AG10803 (cell line): Measurements from ENCODE around the gene ATOH8.

Source experiments
- DNase-seq: peaks from one replicate; pipeline ENCODE4 v3.0.0; 2010; ENCODE audit warnings: low read depth
- H3K4me3 ChIP-seq: 2 replicates; pipeline ENCODE4 v1.5.1; 2011; ENCODE audit warnings: mild to moderate bottlenecking, low read length, control low read depth
- TF ChIP-seq, protein P1 (sequence below): conservative IDR thresholded peaks from 2 replicates; pipeline ENCODE4 v1.5.1; 2011; ENCODE audit warnings: mild to moderate bottlenecking, low read length, control low read depth, inconsistent platforms

Gene ATOH8

DNA sequence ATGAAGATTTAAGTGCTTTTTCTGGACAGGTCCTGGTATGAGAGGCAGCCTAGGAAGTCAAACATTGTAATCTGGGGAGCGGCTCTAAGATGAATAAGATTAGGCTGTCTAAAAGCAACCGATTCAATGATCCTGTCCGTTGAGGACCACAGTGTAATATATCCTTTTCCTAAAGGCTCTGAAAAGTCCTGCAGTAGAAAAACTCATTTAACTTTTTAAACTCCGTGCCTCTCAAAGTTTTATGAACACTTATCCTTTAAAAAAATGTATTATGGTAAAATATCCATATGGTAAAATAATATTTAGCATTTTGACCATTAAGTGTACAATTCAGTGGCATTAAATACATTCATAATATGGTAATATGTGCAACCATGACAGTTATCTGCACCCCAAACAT lies 39.8 kb downstream of the ATOH8 start:
- DNase-seq: no peak

DNA sequence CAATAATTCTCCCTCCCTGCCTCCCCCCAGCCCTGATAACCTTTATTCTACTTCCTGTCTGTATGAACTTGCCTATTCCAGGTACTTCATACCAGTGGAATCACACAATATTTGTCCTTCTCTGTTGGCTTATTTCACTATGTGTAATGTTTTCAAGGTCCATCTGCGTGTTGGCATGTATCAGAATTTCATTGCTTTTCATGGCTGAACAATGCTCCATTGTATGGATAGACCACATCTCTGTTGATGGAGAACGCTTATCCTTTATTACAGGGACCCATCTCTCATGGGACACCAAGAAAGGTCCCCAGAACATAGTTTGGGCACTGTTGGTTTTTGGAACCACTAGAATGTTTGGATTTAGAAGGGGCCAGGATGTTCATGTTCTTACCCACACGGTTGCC lies 40.2 kb downstream of the ATOH8 start:
- TF ChIP-seq, protein P1, sequence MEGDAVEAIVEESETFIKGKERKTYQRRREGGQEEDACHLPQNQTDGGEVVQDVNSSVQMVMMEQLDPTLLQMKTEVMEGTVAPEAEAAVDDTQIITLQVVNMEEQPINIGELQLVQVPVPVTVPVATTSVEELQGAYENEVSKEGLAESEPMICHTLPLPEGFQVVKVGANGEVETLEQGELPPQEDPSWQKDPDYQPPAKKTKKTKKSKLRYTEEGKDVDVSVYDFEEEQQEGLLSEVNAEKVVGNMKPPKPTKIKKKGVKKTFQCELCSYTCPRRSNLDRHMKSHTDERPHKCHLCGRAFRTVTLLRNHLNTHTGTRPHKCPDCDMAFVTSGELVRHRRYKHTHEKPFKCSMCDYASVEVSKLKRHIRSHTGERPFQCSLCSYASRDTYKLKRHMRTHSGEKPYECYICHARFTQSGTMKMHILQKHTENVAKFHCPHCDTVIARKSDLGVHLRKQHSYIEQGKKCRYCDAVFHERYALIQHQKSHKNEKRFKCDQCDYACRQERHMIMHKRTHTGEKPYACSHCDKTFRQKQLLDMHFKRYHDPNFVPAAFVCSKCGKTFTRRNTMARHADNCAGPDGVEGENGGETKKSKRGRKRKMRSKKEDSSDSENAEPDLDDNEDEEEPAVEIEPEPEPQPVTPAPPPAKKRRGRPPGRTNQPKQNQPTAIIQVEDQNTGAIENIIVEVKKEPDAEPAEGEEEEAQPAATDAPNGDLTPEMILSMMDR: no peak
- no peak overlapping the region for H3K4me3 ChIP-seq
- DNase-seq: no peak

More for the DNA sequence above, 39.8 kb downstream of the ATOH8 start:
- H3K4me3 ChIP-seq: no peak overlapping the region
- TF ChIP-seq, protein P1: no peak

DNA sequence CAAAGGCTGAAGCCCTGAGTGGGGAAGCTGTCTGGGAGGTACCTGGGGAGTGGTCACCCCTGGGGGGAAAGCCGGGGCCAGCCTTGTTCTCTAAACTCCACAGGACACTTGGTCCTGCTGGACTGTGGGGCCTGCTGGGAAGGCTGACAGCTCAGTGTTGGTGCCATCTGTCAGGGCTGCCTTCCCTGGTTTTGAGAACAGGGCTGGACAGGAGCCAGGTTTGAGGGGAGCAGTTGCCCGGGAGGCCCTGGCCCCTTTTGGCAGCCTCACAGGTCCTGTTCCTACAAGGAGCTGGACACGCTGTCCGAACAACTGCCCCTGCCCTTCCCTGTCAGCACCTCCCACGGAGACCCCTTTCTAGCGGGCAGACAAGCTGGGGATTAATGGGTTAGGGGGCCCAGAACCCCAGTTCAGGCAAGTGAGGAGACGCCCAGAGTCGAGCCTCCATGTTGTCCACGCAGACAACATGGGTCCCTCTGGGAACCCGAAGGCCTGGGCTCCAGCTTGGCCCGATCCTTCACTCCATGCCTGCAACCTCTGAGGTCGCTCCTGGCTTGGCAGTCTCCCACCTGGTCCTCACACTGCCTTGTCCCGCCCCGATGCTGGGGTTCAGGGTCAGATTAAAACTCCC lies 40.8 kb downstream of the ATOH8 start:
- no peak for DNase-seq
- TF ChIP-seq, protein P1: no peak
- no peak overlapping the region for H3K4me3 ChIP-seq

DNA sequence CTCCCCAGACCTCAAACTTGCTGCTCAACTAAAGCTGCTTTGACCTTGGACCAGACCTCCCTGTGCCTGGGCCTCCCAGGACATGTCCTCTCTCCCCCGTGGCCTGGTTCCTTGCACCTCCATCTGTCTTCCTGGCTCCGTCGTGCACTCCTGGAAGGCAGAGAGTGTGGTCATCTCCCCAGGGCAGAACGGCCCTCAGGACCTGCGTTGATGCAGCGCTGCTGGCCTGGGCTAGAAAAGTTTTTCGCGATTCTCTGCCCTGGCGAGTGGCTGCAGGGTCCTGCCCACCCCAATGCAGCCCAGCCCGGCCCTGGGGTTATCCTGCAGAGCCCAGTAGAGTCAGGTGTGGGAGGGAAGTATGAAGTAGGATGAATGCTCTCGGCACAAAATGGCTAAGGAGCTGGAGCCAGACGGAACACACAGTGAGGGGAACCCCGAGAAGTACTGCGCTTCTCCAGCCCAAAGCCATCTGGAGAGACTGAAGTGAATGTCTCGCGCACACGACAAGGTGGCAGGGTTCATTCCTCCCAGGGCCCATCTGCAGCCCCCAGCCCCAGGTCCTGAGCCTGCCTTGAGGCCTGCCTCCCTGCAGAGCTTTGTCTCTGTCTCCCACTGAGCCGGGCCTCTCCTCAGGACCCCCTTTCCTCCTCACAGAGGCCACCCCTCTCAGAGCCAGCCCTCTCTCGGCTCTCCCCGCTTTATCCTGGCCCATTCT lies 41.7 kb downstream of the ATOH8 start:
- DNase-seq: no peak

DNA sequence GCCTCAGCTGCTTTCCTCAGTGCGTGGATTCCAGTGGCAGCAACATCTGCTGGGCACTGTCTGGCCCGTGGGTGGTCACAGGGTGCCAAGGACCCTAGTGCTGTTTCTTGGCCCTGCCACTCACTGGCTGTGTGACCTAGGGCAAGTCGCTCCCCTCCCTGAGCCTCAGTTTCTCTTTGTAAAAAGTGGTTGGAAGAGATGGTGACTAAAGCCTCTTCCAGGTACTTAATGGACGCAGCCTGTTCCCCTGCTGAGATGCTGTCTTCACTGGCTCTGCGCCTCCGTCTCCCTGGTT lies 42.2 kb downstream of the ATOH8 start:
- TF ChIP-seq, protein P1: no peak
- DNase-seq: no peak
- H3K4me3 ChIP-seq: no peak overlapping the region

More for the DNA sequence above, 41.7 kb downstream of the ATOH8 start:
- H3K4me3 ChIP-seq: no peak overlapping the region
- TF ChIP-seq, protein P1: no peak

DNA sequence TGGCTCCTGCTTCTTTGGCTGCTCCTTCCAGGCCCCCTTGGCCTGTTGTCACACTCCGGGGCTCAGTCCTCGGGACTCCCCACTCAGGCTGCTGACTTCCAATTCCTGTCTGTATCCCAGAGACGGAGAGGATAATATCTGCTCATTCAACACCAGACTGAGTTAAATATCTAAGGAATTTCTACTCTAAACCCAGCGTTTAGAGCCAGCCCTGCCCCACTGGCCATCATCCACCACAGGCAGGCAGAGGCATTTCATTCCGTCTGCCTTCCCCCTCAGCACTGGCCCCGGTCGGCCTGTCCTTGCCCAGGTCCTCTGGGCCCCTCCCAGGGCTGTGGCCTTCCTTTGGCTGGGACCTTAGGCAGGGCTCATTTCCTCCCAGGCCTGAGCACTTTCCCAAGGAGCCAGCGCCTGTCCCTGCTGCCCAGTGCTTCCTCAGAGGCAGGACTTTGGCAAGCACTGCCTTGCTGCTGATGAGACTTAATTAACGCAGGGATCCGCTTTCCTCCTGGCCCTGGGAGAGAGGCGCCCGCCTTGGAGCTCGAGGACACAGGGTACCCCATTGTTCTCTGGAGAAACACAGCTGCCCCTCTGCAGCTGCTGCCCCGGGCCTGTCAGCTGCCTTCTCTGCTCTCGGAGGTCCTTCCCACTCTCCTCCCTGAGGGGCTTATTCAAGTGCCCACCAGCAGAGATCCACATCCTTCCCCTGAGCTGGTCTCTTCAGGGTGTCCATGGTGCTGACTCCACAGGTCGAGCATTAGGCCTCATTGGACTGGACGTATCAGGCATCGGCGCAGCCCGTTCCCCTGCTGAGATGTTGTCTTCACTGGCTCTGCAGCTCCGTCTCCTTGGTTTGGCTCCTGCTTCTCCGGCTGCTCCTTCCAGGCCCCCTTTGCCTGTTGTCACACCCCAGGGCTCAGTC lies 42.8 kb downstream of the ATOH8 start:
- peak; percentile 73 for DNase-seq
- H3K4me3 ChIP-seq: no peak overlapping the region
- TF ChIP-seq, protein P1: no peak
